Uterine smooth muscle cell (primary cell): ENCODE results near the gene TMC1. TPM values are rescaled to one million over a fixed set of nuclear protein-coding genes. Genes with fewer than 3 reads are reported as not detected.

Experiments used
- total RNA-seq: library from RNA; depleted of rRNA; stranded (reverse); fragments of >200 nt; gene quantifications from 2 replicates; pipeline ENCODE4 v1.2.3, GENCODE V29; 2014

Gene TMC1
- total RNA-seq: 0.62 and 2.1 TPM in 2 replicates

DNA sequence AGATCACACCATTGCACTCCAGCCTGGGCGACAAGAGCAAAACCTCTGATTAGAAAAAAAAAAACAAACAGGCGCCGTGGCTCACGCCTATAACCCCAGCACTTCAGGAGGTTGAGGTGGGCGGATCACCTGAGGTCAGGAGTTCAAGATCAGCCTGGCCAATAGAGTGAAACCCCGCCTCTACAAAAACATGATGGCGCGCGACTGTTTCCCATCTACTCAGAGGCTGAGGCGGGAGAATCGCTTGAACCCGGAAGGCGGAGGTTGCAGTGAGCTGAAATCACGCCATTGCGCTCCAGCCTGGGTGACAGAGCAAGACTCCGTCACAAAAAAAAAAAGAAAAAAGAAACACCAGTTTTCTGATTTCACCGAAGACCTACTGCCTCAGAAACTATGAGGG lies at the start of gene TMC1:
TMC1 (plus strand) TSS at position 193 of the 400 bp plus-strand sequence. CDS start 127,041 bp downstream, outside the sequence.

Other genes starting within 250 kb of the TMC1 start
- 96.8 and 113 TPM in 2 replicates for gene ZFAND5, start 156.4 kb upstream of the TMC1 start, total RNA-seq